SK-N-SH (cell line): Measurements from ENCODE around the gene TMEM54. TPM values are rescaled to one million over a fixed set of nuclear protein-coding genes. Genes with fewer than 3 reads are reported as not detected.

Experiments used
- CTCF ChIA-PET: fragments of 300-600, 350-600 bp; formaldehyde crosslinking; extraction: SDS; loops from one replicate; lab custom pipeline; 2021; lab: Yijun Ruan, JAX
- POLR2A ChIA-PET: fragments of 350-600 bp; sonication (Branson Sonifier 250); formaldehyde crosslinking; extraction: SDS; loops from one replicate; lab custom pipeline; 2020; ENCODE audit warnings: antibody characterized with exemption, inconsistent platforms; lab: Yijun Ruan, JAX
- DNase-seq: peaks from one replicate; pipeline ENCODE4 v3.0.0; 2012
- H2AFZ ChIP-seq: fragments of 200-600 bp; sonication (generic); 2 replicates; pipeline ENCODE4 v1.8.1; 2016; ENCODE audit warnings: antibody characterized with exemption, mild to moderate bottlenecking, low read depth
- H3F3A ChIP-seq: fragments of 200-600 bp; sonication (generic); replicated peaks from 2 replicates; pipeline ENCODE3; 2016; ENCODE audit warnings: antibody characterized with exemption, mild to moderate bottlenecking; ENCODE audit not compliant: insufficient read depth
- H3K27ac ChIP-seq, 2 experiments: fragments of 200-500 bp in 1 of 2; fragments of 200-600 bp in 1 of 2; sonication (Bioruptor generic) in 1 of 2; sonication (generic), shearing (Covaris generic) in 1 of 2; 2 replicates each; pipeline versions ENCODE4 v1.5.1 to v1.6.1; 2014 to 2016; ENCODE audit warnings: low read depth in 2 of 2, inconsistent platforms in 1 of 2, low read length in 1 of 2, mild to moderate bottlenecking in 1 of 2, mixed read lengths in 1 of 2
- H3K27me3 ChIP-seq: fragments of 200-600 bp; sonication (generic), shearing (Covaris generic); 2 replicates; pipeline ENCODE4 v1.6.1; 2016; ENCODE audit warnings: mixed run types; ENCODE audit not compliant: insufficient read depth
- H3K36me3 ChIP-seq, 2 experiments: fragments of 200-500 bp in 1 of 2; fragments of 200-600 bp in 1 of 2; sonication (Bioruptor generic) in 1 of 2; sonication (generic) in 1 of 2; replicated peaks in 1 of 2; 2 replicates each; pipeline versions ENCODE3 to v1.5.1; 2014 to 2016; ENCODE audit warnings: low read length in 1 of 2, mild to moderate bottlenecking in 1 of 2; ENCODE audit not compliant: insufficient read depth in 2 of 2, control insufficient read depth in 1 of 2
- H3K4me1 ChIP-seq, 2 experiments: fragments of 200-500 bp in 1 of 2; fragments of 200-600 bp in 1 of 2; sonication (Bioruptor generic) in 1 of 2; sonication (generic), shearing (Covaris generic) in 1 of 2; 2 replicates each; pipeline versions ENCODE4 v1.5.1 to v1.6.1; 2014 to 2016; ENCODE audit warnings: low read depth in 1 of 2, low read length in 1 of 2, mixed run types in 1 of 2; ENCODE audit not compliant: insufficient read depth in 2 of 2, control insufficient read depth in 1 of 2
- H3K4me2 ChIP-seq: fragments of 200-600 bp; sonication (generic), shearing (Covaris generic); 2 replicates; pipeline ENCODE4 v1.6.1; 2017; ENCODE audit warnings: mixed run types
- H3K4me3 ChIP-seq, 2 experiments: fragments of 200-500 bp in 1 of 2; fragments of 200-600 bp in 1 of 2; sonication (Bioruptor generic) in 1 of 2; sonication (generic), shearing (Covaris generic) in 1 of 2; 2 replicates each; pipeline versions ENCODE4 v1.5.1 to v1.8.1; 2014 to 2016; ENCODE audit warnings: low read depth in 2 of 2, inconsistent platforms in 1 of 2, low read length in 1 of 2, mild to moderate bottlenecking in 1 of 2, mixed read lengths in 1 of 2, moderate library complexity in 1 of 2
- H3K79me2 ChIP-seq: fragments of 200-600 bp; sonication (generic); 2 replicates; pipeline ENCODE4 v1.8.1; 2017; ENCODE audit warnings: mild to moderate bottlenecking; ENCODE audit not compliant: insufficient read depth
- H3K9ac ChIP-seq: fragments of 200-600 bp; sonication (generic); 2 replicates; pipeline ENCODE4 v1.6.1; 2017; ENCODE audit warnings: mixed run types
- H3K9me2 ChIP-seq: fragments of 200-600 bp; sonication (generic); 2 replicates; pipeline ENCODE4 v1.6.1; 2017; ENCODE audit warnings: mixed run types
- H3K9me3 ChIP-seq: fragments of 200-600 bp; sonication (generic); 2 replicates; pipeline ENCODE4 v1.6.1; 2017; ENCODE audit warnings: mixed run types, mild to moderate bottlenecking, moderate library complexity
- H4K20me1 ChIP-seq: fragments of 200-600 bp; sonication (generic); 2 replicates; pipeline ENCODE4 v1.6.1; 2017; ENCODE audit warnings: mild to moderate bottlenecking, mixed run types; ENCODE audit not compliant: insufficient read depth
- ELF1 ChIP-seq: IDR thresholded peaks from 2 replicates; pipeline ENCODE4 v1.4.0; 2012
- EZH2phosphoT487 ChIP-seq: fragments of 200-600 bp; sonication (generic); IDR thresholded peaks from 2 replicates; pipeline ENCODE4 v1.6.1; 2017; ENCODE audit warnings: low read depth, mixed run types, mild to moderate bottlenecking, antibody characterized with exemption, moderate library complexity, borderline replicate concordance
- FOSL2 ChIP-seq: IDR thresholded peaks from 2 replicates; pipeline ENCODE4 v1.4.0; 2012; ENCODE audit warnings: low read depth, mild to moderate bottlenecking, moderate library complexity, borderline replicate concordance
- FOXJ3 ChIP-seq: sonication (generic); formaldehyde crosslinking; IDR thresholded peaks from 2 replicates; pipeline ENCODE4 v1.5.1; 2020; ENCODE audit warnings: mild to moderate bottlenecking, missing genetic modification reagents
- FOXM1 ChIP-seq: IDR thresholded peaks from 2 replicates; pipeline ENCODE4 v1.4.0; 2012; ENCODE audit warnings: low read depth, mild to moderate bottlenecking
- GATA2 ChIP-seq: sonication (generic); formaldehyde crosslinking; IDR thresholded peaks from 2 replicates; pipeline ENCODE4 v1.5.0; 2020; ENCODE audit warnings: mild to moderate bottlenecking, missing genetic modification reagents
- MAX ChIP-seq: IDR thresholded peaks from 2 replicates; pipeline ENCODE4 v1.4.0; 2012; ENCODE audit warnings: low read depth
- MEF2A ChIP-seq: IDR thresholded peaks from 2 replicates; pipeline ENCODE4 v1.4.0; 2012; ENCODE audit warnings: low read depth, borderline replicate concordance
- MXI1 ChIP-seq: IDR thresholded peaks from 2 replicates; pipeline ENCODE4 v1.6.1; 2012; ENCODE audit warnings: mild to moderate bottlenecking, low read depth, low read length, improper control_type of control experiment
- RAD21 ChIP-seq: IDR thresholded peaks from 2 replicates; pipeline ENCODE4 v1.6.1; 2012; ENCODE audit warnings: mild to moderate bottlenecking, low read length
- RCOR1 ChIP-seq: fragments of 150-350 bp; IDR thresholded peaks from 2 replicates; pipeline ENCODE4 v1.6.1; 2017; ENCODE audit warnings: antibody characterized with exemption, low read length
- RFX5 ChIP-seq: IDR thresholded peaks from 2 replicates; pipeline ENCODE4 v1.6.1; 2012; ENCODE audit warnings: mild to moderate bottlenecking, improper control_type of control experiment, low read length
- SIN3A ChIP-seq: IDR thresholded peaks from 2 replicates; pipeline ENCODE4 v1.6.1; 2012; ENCODE audit warnings: low read depth, mild to moderate bottlenecking, low read length, moderate library complexity, borderline replicate concordance
- SMC3 ChIP-seq: IDR thresholded peaks from 2 replicates; pipeline ENCODE4 v1.6.1; 2012; ENCODE audit warnings: low read depth, low read length, improper control_type of control experiment
- TAF1 ChIP-seq: IDR thresholded peaks from 2 replicates; pipeline ENCODE4 v1.6.1; 2012; ENCODE audit warnings: low read depth, mild to moderate bottlenecking, low read length, moderate library complexity, borderline replicate concordance
- USF1 ChIP-seq: IDR thresholded peaks from 2 replicates; pipeline ENCODE4 v1.4.0; 2012; ENCODE audit warnings: low read depth, borderline replicate concordance
- USF2 ChIP-seq: fragments of 150-350 bp; IDR thresholded peaks from 2 replicates; pipeline ENCODE4 v1.6.1; 2017; ENCODE audit warnings: antibody characterized with exemption, low read length, low read depth, borderline replicate concordance
- WGBS: methylation state at CpG from one replicate; pipeline ENCODE4 v1.1.6; 2017; ENCODE audit warnings: low lambda C conversion rate; 5-methylcytosine and 5-hydroxymethylcytosine counted together
- polyA plus RNA-seq, 3 experiments: library from polyadenylated mRNA; depleted of rRNA; stranded (reverse); fragments of >200 nt; gene quantifications; 2 replicates each; pipeline ENCODE4 v1.2.3, GENCODE V29; 2012

TMEM54 gene
- polyA plus RNA-seq, 1 of the 3 experiments (the other 2 are of a cell fraction) = 66.6 TPM

GRCh38 chr1:32949519-32949918 is 48.3 kb upstream of the TMEM54 start:
- Histone ChIP-seq H3K9me2 (no peaks in the 10 kb centered on the region), H2AFZ (no peak overlapping the region), H3K9ac (no peak overlapping the region), H3K27ac (no peak overlapping the region), H3K36me3 (peaks cover 19 to 22% of the 10 kb centered on the region in 2 experiments), H3K27me3 (no peaks in the 10 kb centered on the region), H3K4me3 (no peak overlapping the region), H3K79me2 (peaks cover 64% of the 10 kb centered on the region), H3K9me3 (no peaks in the 10 kb centered on the region), H3K4me1 (peaks cover 2 to 3% of the 10 kb centered on the region in 2 experiments; a peak in 2 of 4 replicates), H3F3A (peaks cover 18% of the 10 kb centered on the region), H4K20me1 (peaks cover 25% of the 10 kb centered on the region), H3K4me2 (no peak overlapping the region)
- CTCF ChIA-PET = interaction anchor here (2.6 kb wide), 1 partner anchor 15 kb away, joined by 9 read pairs; no protein-coding TSS in a partner anchor
- 92% methylated on average over 5 of the region's 5 CpGs for WGBS
- POLR2A ChIA-PET = no interaction called here
- TF ChIP-seq ELF1 (no peak), TAF1 (no peak), SIN3A (no peak), USF2 (no peak), MXI1 (no peak), EZH2phosphoT487 (no peak), FOXM1 (no peak), RCOR1 (no peak), RAD21 (no peak), MEF2A (no peak), SMC3 (no peak), GATA2 (no peak), RFX5 (no peak)
- DNase-seq = no peak

- Histone ChIP-seq H3K27ac (no peak overlapping the region), H3K4me2 (no peak overlapping the region), H4K20me1 (peaks cover 19% of the 10 kb centered on the region), H3K79me2 (peaks cover 58% of the 10 kb centered on the region), H3K27me3 (no peaks in the 10 kb centered on the region), H3F3A (peaks cover 16% of the 10 kb centered on the region), H3K4me3 (no peak overlapping the region), H3K36me3 (peaks cover 23 to 28% of the 10 kb centered on the region in 2 experiments), H3K9me3 (no peaks in the 10 kb centered on the region), H3K4me1 (peaks cover 2 to 3% of the 10 kb centered on the region in 2 experiments; a peak in 2 of 4 replicates), H3K9ac (no peak overlapping the region), H2AFZ (no peak overlapping the region)
- POLR2A ChIA-PET = no interaction called here
- WGBS = 61% methylated on average over 1 of the region's 1 CpG
- CTCF ChIA-PET = interaction anchor here (0.7 to 2.6 kb wide), 2 partner anchors 9 to 14 kb away, joined by 4 to 9 read pairs; no protein-coding TSS in a partner anchor
- no peak for DNase-seq
- TF ChIP-seq MAX (no peak), FOSL2 (no peak), ELF1 (no peak), FOXJ3 (CRISPR knock-in tag) (no peak), USF1 (no peak)
- TF ChIP-seq, all 33 proteins: peak for 0
- H3K9me2 ChIP-seq = no peaks in the 10 kb centered on the region
These were observed 47.7 kb upstream of the TMEM54 start for GRCh38 chr1:32948905-32949304.
